KOPT-K1 (cell line): ENCODE data around the gene RRP12.

Experiments
- H3K27ac ChIP-seq: fragments of 200-600 bp; sonication (generic); 2 replicates; pipeline ENCODE4 v1.5.1; 2016; ENCODE audit warnings: antibody characterized with exemption, mild to moderate bottlenecking, low read depth, low read length; ENCODE audit not compliant: poor library complexity, severe bottlenecking
- H3K36me3 ChIP-seq: fragments of 200-600 bp; sonication (generic); 2 replicates; pipeline ENCODE4 v1.5.1; 2017; ENCODE audit warnings: antibody characterized with exemption, mild to moderate bottlenecking, low read length, moderate library complexity; ENCODE audit not compliant: insufficient read depth
- H3K9me3 ChIP-seq: fragments of 200-600 bp; sonication (generic); 2 replicates; pipeline ENCODE4 v1.5.1; 2017; ENCODE audit warnings: antibody characterized with exemption, low read length, mild to moderate bottlenecking; ENCODE audit not compliant: insufficient read depth, poor library complexity, severe bottlenecking

Gene RRP12

DNA sequence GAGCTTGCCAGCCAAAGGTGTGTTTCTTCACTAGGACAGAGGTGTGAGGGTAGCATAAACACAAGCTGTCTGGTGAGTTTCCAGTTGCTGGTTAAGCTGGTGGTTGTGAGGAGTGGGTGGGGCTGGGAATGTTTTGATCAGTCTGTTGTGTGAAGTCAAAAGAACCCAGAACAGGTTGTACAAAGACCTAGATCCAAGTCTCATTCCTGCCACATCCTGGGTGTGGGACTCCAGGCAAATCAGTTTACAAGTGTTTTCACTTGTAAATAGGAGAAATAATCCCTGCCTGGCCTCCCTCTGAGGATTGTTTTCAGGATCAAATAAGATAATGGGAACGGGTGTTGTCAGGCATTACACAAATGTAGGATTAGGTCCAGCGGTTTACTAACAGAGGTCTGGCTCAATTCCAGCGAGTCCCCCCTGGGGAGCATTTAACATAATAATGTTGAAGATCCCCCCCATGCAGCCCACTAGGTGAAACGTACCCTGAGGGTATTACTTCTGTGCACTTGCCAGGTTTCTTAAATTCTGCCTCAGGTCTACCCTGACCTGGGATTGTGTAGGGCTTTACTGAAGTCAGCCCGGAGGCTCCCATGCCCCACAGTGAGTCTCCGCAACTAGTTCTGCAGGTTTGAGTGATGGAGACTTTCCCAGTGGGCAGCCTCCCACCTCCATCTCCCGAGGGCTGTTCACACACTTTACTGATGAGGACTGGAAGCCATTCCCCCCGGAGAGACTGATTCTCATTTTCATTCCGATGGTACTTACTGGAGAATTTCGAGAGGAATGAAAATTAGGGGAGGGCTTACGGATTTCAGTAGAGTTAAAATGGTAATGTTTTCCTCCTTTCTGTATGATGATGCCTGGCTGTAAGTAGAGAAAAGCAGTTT, 64.0 kb downstream of the RRP12 start:
- Histone ChIP-seq H3K36me3 (no peaks in the 10 kb centered on the region), H3K27ac (no peak overlapping the region), H3K9me3 (no peaks in the 10 kb centered on the region)

DNA sequence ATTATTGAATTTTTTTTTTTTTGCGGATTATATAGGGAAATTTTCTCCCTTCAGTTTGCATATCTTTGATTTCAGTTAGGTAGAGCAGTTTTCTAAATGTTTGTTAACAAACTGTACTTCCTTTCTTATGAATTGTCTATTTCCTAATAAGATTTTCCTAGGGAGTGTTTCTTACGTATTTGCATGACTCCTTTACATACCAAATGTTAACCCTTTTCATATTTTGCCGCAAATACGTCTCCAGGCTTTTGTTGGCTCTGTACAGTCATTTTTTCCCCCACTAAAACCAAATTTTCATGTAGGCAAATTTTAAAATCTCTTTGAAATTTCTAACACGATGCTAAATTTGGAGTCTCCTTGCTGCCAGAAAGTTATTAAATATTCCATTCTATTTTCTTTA, 64.7 kb downstream of the RRP12 start:
- no peak overlapping the region for H3K27ac ChIP-seq
- no peaks in the 10 kb centered on the region for H3K9me3 ChIP-seq
- no peaks in the 10 kb centered on the region for H3K36me3 ChIP-seq

DNA sequence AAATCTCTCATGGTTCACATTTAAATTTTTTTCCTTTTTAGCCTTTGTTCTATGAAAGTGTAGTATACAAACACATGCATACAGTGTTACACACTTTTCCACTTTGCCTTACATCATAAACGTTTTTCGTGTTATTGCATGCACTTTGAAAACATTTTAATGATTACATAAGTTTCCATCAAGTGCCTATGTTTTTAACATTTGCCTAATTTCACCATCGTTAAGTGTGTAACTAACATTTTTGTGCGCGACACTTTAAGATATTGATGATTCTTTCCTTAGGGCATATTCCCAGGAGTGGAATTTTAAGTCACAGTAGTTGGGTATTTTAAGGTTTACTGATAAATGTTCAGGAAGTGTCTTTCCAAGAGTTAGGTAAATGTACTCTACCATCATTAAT, 65.1 kb downstream of the RRP12 start:
- no peaks in the 10 kb centered on the region for H3K9me3 ChIP-seq
- H3K27ac ChIP-seq, result no peak overlapping the region
- H3K36me3 ChIP-seq, result no peaks in the 10 kb centered on the region

DNA sequence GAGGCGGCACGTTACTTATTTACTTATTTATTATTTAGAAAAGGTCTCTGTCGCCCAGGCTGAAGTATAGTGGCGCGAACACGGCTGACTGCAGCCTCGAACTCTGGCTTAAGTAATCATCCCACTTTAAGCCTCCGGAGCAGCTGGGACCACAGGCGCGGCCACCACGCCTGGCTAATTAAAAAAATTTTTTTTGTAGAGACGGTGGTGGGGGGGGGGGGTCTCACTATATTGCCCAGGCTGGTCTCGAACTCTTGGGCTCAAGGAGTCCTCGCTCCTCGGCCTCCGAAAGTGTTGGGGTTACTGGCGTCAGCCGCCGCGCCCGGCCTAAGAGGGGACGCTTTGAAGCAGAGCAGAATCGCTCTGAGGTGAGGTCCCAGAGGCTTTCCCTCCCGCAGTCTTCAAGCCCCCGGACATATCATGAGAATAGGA, 65.9 kb downstream of the RRP12 start:
- Histone ChIP-seq H3K27ac (peak overlapping the region; percentile 88), H3K9me3 (no peaks in the 10 kb centered on the region), H3K36me3 (no peaks in the 10 kb centered on the region)

DNA sequence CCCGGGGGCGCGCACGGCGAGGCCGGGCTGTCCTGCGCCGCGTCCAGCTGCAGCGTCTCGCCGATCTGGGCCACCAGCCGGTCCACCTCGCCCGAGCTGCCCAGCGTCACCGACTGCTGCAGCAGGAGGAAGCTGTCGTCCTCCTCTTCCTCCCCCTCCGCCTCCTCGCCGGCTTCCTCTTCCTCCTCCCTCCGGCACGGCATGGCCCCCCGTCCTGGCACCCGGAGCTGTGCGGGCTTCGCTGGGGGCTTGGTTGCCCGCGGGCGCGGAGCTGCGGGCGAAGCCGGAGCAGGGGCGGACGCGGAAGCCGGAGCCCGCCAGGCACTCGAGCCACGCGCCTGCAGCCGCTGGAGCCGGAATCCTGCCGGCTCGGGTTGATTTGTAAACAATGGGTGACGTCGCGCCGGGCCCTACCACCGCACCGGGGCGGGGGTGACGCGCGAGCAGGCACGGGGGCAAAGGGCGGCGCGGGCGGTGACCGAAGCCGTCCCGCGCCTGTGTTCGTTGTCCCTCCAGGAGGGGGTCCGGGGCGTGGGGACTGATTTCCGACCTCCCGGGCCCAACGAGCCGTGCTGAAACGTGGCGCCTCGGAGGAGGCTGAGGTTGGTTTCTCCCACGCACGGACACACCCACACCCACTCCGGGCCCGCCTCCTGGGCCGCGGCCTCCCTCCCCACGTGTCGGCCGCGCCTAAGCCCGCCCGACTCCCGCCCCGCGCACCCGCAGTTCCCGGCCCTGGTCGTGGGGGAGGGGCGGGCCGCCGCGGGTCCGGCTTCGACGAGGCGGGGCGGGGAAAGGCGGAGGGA, 66.6 kb downstream of the RRP12 start, which contains the start of gene FRAT2:
Gene FRAT2 (minus strand): TSS at position 360 of the 806 bp plus-strand sequence. CDS start 157 bp downstream, at position 203.
- Histone ChIP-seq H3K27ac (peak within 1 kb of the TSS; percentile 88), H3K9me3 (no peaks in the 10 kb centered on the region), H3K36me3 (0 out of 2 replicates have a peak, but pooled peaks cover 1% of the 10 kb centered on the region)

DNA sequence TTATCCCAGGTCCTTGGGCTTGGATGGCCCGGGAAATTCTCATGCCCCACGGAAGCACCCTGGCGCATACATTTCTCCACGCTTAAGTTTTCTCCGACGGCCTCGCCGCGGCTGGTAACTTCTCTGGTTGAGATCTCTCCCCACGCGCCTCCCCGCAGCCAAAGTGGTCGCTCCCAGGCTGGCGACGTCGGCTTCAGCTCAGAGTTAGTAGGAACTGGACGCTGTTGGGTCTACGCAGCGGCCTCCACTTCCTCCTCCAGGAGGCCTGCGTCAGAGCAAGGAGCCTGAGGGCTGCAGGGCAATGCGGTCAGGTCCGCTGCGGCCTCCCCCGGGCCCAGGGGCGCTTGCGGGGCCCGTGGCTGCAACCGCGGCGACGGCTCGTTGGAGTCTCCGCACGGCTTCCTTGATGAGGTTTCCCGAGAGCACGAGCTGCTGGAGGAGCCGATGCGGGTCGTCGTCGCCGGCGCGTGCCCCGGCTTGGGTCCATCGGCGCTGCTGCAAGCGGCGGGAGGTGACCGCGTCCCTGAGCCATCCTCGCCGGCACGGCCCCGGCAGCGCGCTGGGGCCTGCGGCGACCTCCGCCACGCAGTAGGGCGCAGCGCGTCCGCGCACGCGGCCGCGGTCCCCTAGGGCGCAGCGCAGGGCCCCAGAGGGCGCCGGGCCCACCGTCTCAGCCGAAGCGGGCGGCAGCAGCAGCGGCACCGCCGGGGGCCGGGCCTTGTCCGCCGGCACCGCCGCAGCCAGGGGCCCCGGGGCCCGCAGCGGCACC, 67.4 kb downstream of the RRP12 start:
- H3K36me3 ChIP-seq, result 0 out of 2 replicates have a peak, but pooled peaks cover 9% of the 10 kb centered on the region
- no peaks in the 10 kb centered on the region for H3K9me3 ChIP-seq
- H3K27ac ChIP-seq, result peak overlapping the region; percentile 88

DNA sequence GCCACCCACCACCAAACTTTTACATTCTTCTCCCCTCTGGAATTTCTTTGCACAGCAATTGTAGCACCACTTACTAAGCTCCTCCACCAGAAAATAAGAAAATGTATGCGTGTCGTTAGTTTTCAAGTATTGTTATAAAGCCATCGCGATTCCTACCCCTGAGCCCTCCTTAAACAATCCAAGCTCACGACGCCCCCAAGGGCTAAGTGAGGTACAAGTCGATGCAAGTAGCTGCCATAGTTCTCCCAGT, 67.9 kb downstream of the RRP12 start:
- H3K9me3 ChIP-seq, result no peaks in the 10 kb centered on the region
- no peak overlapping the region for H3K27ac ChIP-seq
- 0 out of 2 replicates have a peak, but pooled peaks cover 9% of the 10 kb centered on the region for H3K36me3 ChIP-seq

DNA sequence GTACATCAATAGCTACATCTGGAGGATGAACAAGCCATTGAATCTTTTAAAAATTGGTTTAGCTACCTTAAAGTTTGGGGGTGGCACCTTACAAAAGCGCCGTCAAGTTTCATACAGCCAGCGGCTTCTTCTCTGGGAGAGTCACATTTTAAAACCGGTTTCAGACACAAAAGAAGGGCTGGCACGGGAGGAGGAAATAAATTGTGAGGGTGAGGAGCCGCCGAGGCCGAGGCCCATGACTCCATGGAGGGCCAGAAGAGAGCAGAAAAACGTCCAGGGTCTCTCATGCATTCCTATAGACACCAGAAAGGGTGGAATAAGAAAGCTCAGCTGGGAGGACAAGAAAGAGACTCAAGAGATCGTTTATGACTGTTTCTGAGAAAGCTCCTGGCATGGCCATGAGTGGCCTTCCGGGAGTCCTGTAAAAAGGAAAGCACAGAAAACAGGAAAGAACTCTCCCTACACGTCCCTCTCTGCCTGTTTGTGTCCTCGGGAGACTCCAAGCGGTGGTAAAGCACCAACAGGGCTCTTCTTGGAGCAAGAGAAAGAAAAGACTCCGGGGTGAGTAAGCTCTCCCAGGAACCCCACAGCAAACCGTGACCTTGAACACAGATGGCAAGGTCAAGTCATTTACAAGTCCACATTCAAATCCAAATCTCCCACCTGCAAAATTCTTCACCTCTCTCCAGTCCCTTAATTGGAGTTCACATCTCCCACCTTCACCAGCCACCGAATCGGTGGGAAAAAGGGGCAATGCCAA, 68.4 kb downstream of the RRP12 start:
- Histone ChIP-seq H3K27ac (no peak overlapping the region), H3K36me3 (0 out of 2 replicates have a peak, but pooled peaks cover 9% of the 10 kb centered on the region)

DNA sequence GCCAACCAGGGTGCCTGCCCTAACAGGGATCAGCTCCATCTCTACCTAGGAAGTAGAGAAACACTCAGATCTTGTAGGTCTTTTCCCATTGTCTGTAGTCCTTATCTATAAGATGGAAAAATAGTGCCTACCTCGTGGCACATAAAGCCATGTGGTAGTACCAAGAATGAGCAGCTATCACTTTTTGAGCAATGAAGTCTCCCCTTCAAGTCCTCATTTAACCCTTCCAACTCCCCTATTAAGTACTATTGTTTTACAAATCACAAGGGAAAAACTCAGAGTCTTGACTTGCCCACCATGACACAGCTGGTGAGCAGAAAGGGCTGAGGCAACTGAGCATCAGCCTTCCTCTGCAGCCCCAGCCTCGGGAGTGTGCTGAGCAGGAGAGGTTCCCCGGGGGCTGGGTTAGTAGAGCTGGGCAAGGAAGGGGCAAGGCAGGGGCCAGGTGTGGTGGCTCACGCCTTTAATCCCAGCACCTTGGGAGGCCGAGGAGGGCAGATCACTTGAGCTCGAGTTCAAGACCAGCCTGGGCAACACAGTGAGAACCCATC, 69.9 kb downstream of the RRP12 start:
- Histone ChIP-seq H3K9me3 (no peaks in the 10 kb centered on the region), H3K27ac (no peak overlapping the region), H3K36me3 (0 out of 2 replicates have a peak, but pooled peaks cover 9% of the 10 kb centered on the region)

More for the DNA sequence above, 68.4 kb downstream of the RRP12 start:
- H3K9me3 ChIP-seq, result no peaks in the 10 kb centered on the region

DNA sequence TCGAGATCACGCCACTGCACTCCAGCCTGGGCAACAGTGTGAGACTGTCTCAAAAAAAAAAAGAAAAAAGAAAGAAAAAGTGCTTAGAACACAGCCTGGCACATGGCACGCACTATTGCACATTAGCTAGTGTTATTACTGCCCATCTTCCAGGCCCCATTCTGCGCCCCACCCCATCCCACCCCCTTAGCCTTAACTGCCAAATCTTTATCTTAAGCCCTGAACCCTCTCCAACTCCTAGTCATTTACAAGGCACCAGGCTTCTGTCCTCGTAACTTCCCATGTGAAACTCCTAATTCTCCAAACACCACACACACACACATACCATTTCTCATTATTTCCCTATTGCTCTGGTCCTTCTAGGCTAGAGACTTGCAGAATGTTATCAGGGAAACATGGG, 71.4 kb downstream of the RRP12 start:
- H3K27ac ChIP-seq, result no peak overlapping the region
- H3K9me3 ChIP-seq, result no peaks in the 10 kb centered on the region
- 0 out of 2 replicates have a peak, but pooled peaks cover 9% of the 10 kb centered on the region for H3K36me3 ChIP-seq

DNA sequence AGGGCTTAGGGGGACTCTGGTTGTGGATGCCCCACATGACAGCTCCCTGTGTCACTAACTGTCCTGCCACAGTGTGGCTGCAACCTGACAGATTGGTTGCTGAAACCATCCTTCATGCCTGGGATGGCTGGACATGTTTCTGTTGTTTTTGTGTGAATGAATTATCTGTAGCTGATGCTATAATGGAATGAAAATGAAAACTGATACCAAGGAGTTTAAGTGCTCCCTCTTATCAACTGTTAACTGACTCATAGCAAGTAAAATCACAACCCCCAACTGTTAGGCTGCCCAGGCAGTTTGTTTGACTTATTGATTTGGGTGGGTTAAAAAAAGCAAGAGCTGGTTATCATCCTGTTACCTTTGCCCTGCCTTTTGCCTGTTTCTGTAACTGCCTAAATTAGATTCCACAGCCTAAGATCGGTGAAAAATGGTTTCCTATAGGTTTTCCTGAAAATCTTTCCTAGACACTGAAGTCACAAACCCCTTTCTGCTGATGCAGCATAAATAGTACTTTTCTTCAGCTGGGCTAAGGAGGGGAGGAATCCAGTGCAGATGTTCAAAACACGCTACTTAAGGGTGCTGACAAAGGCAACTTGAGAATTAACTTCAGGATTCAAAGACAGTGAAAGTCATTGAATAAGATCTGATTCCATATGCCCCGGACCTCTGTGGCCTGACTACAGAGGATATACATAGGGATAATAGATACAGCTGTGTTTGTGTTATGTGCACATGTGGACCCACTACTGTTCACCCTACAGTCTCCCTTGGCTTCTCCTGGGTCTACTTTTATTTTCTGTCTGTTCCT, 72.3 kb downstream of the RRP12 start:
- Histone ChIP-seq H3K27ac (no peak overlapping the region), H3K9me3 (no peaks in the 10 kb centered on the region), H3K36me3 (0 out of 2 replicates have a peak, but pooled peaks cover 9% of the 10 kb centered on the region)

DNA sequence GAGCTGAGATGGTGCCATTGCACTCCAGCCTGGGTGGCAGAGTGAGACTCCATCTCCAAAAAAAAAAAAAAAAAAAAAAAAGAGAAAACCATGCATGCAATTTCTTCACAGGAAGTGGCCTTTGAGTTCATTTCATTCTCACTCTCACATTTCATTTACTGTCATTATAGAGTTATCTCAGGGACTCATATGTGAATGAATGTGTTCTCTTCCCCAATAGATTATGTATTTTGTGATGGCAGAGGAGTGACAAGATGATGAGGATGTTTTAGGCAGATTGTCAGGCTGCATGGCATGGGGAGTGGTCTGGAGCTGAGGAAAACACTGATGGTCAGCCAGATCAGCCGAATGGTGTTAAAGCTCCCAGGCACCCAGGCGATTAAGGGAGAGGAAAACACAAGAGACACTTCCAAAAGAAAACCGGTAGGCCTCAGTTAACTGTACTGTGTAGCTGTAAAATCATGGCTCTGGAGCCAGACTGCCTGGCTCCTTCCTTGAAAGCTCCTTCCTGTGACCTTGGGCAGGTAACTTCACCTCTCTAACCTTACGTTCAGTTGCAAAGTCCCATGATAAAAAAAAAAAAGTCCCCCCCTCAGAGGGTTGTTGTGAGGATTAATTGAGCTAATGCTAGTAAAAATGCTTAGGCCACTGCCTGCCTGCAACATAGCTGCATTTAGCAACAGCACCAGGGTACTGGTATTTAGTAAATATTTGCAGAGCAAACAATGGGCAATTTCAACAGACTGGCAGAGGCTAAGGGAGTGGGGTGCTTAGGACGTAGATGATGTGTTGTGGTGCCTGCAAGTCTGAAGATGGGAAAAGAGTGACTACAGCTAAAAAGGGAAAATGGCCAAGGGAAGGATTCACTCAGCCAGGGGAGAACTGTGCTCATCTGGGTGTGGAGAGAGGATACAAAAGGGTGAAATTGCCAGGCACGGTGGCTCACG, 73.5 kb downstream of the RRP12 start:
- H3K36me3 ChIP-seq, result 0 out of 2 replicates have a peak, but pooled peaks cover 9% of the 10 kb centered on the region
- no peak overlapping the region for H3K27ac ChIP-seq
- H3K9me3 ChIP-seq, result no peaks in the 10 kb centered on the region
